ENCODE measurements around the gene PACRG. TPM values are rescaled to one million over a fixed set of nuclear protein-coding genes. Genes with fewer than 3 reads are reported as not detected.
A peak's percentile ranks its signal among the peaks of the same experiment; 100 is the strongest.

The PACRG gene
- total and polyA plus RNA-seq, 2 experiments from 2014 or later = 0.17 to 0.68 TPM

- Mint-ChIP-seq H3K36me3 (ENCODE audit: low read depth) (no peaks in the 10 kb centered on the region), H3K4me1 (peaks cover 4% of the 10 kb centered on the region), H3K9me3 (no peaks in the 10 kb centered on the region; the same call in 2 of the 3 replicates), H3K4me3 (no peak overlapping the region), H3K27ac (no peak overlapping the region), H3K27me3 (ENCODE audit: insufficient read depth, low read depth, poor library complexity) (peaks cover 3% of the 10 kb centered on the region)
- Histone ChIP-seq H3K9me2 (ENCODE audit: insufficient read depth) (0 out of 2 replicates have a peak, but pooled peaks cover 6% of the 10 kb centered on the region), H3K27ac (ENCODE audit: low read depth) (no peak overlapping the region), H3K79me2 (replicated peaks; ENCODE audit: insufficient read depth) (no peaks in the 10 kb centered on the region), H3F3A (replicated peaks; ENCODE audit: low read depth) (no peaks in the 10 kb centered on the region), H3K4me2 (no peak overlapping the region), H4K20me1 (replicated peaks; ENCODE audit: insufficient read depth) (no peaks in the 10 kb centered on the region), H3K27me3 (ENCODE audit: insufficient read depth) (no peaks in the 10 kb centered on the region), H3K36me3 (ENCODE audit: insufficient read depth) (no peaks in the 10 kb centered on the region), H3K4me3 (no peak overlapping the region), H3K4me1 (ENCODE audit: insufficient read depth) (no peaks in the 10 kb centered on the region), H2AFZ (no peak overlapping the region)
- ATAC-seq (no peak; the same call in 2 of the 3 replicates), DNase-seq (ENCODE audit: low spot score) (peak; percentile 18)
- peak; percentile 30 to 31; a peak in 3 of 4 replicates for TF ChIP-seq CTCF (conservative IDR thresholded peaks at IDR 0.05; ENCODE audit: low read depth in 2 of 2)
- no peak for TF ChIP-seq EZH2phosphoT487 (IDR thresholded peaks at IDR 0.05; ENCODE audit: unreplicated experiment)
Measured at GRCh38 chr6:163147994-163148393, 420.2 kb downstream of the PACRG start.

- no peaks in the 10 kb centered on the region for H3K4me1 ChIP-seq (ENCODE audit: insufficient read depth)
- no peaks in the 10 kb centered on the region for H3K27me3 ChIP-seq (ENCODE audit: insufficient read depth)
- Mint-ChIP-seq H3K4me3 (no peak overlapping the region), H3K27me3 (ENCODE audit: insufficient read depth, low read depth, poor library complexity) (peaks cover 3% of the 10 kb centered on the region), H3K27ac (no peak overlapping the region), H3K36me3 (ENCODE audit: low read depth) (no peaks in the 10 kb centered on the region), H3K9me3 (no peaks in the 10 kb centered on the region), H3K4me1 (peaks cover 4% of the 10 kb centered on the region)
- no peak for DNase-seq (ENCODE audit: low spot score)
- H3K4me2 ChIP-seq = no peak overlapping the region
- no peaks in the 10 kb centered on the region for H3K36me3 ChIP-seq (ENCODE audit: insufficient read depth)
- H3K79me2 ChIP-seq (replicated peaks; ENCODE audit: insufficient read depth) = no peaks in the 10 kb centered on the region
- H2AFZ ChIP-seq = peak overlapping the region; percentile 76; the same call in 1 of the 2 replicates
- no peak; the same call in 2 of the 3 replicates for ATAC-seq
- H3F3A ChIP-seq (replicated peaks; ENCODE audit: low read depth) = no peaks in the 10 kb centered on the region
- no peaks in the 10 kb centered on the region for H4K20me1 ChIP-seq (replicated peaks; ENCODE audit: insufficient read depth)
- H3K27ac ChIP-seq (ENCODE audit: low read depth) = no peak overlapping the region
- H3K4me3 ChIP-seq = no peak overlapping the region
- 0 out of 2 replicates have a peak, but pooled peaks cover 6% of the 10 kb centered on the region for H3K9me2 ChIP-seq (ENCODE audit: insufficient read depth)
- TF ChIP-seq ZNF331 (CRISPR knock-in tag; IDR thresholded peaks at IDR 0.05; ENCODE audit: low read depth) (no peak), REST (IDR thresholded peaks at IDR 0.05; ENCODE audit: unreplicated experiment) (no peak), CTCF (conservative IDR thresholded peaks at IDR 0.05; ENCODE audit: low read depth in 2 of 2) (no peak), ZNF114 (CRISPR knock-in tag; IDR thresholded peaks at IDR 0.05) (no peak), ETS1 (IDR thresholded peaks at IDR 0.05) (no peak), CREB1 (CRISPR knock-in tag; IDR thresholded peaks at IDR 0.05; ENCODE audit: low read depth) (no peak)
Measured at GRCh38 chr6:163148451-163149278, 420.9 kb downstream of the PACRG start.
